GM23248 (cell line): Measurements from ENCODE around the gene FHOD3. TPM values are rescaled to one million over a fixed set of nuclear protein-coding genes. Genes with fewer than 3 reads are reported as not detected.
A peak's percentile ranks its signal among the peaks of the same experiment; 100 is the strongest.

Experiments
- DNase-seq: peaks from one replicate; pipeline ENCODE4 v3.0.0-alpha.2; 2015
- H2AFZ ChIP-seq: fragments of 200-600 bp; sonication (generic); 2 replicates; pipeline ENCODE4 v1.6.1; 2016; ENCODE audit warnings: antibody characterized with exemption
- H3F3A ChIP-seq: fragments of 200-600 bp; sonication (generic); 2 replicates; pipeline ENCODE4 v1.6.1; 2016; ENCODE audit warnings: mild to moderate bottlenecking, antibody characterized with exemption, mixed run types; ENCODE audit not compliant: insufficient read depth
- H3K27ac ChIP-seq: fragments of 200-600 bp; sonication (generic); 2 replicates; pipeline ENCODE4 v1.5.1; 2016; ENCODE audit warnings: mild to moderate bottlenecking
- H3K27me3 ChIP-seq: fragments of 200-600 bp; sonication (generic); replicated peaks from 2 replicates; pipeline ENCODE4 v1.6.1; 2016; ENCODE audit warnings: mild to moderate bottlenecking; ENCODE audit not compliant: insufficient read depth
- H3K36me3 ChIP-seq: fragments of 200-600 bp; sonication (generic); 2 replicates; pipeline ENCODE4 v1.6.1; 2016; ENCODE audit warnings: low read depth, mild to moderate bottlenecking
- H3K4me1 ChIP-seq: fragments of 200-600 bp; sonication (generic); 2 replicates; pipeline ENCODE4 v1.6.1; 2016; ENCODE audit warnings: mild to moderate bottlenecking; ENCODE audit not compliant: insufficient read depth
- H3K4me2 ChIP-seq: fragments of 200-600 bp; sonication (generic); one replicate; pipeline ENCODE4 v1.6.1; 2016; ENCODE audit warnings: mild to moderate bottlenecking; ENCODE audit not compliant: unreplicated experiment
- H3K4me3 ChIP-seq: fragments of 200-600 bp; sonication (generic); 2 replicates; pipeline ENCODE4 v1.5.1; 2016; ENCODE audit warnings: mild to moderate bottlenecking
- H3K79me2 ChIP-seq: fragments of 200-600 bp; sonication (generic); 2 replicates; pipeline ENCODE4 v1.6.1; 2016; ENCODE audit warnings: mild to moderate bottlenecking; ENCODE audit not compliant: insufficient read depth
- H3K9ac ChIP-seq: fragments of 200-600 bp; sonication (generic); 2 replicates; pipeline ENCODE4 v1.6.1; 2016; ENCODE audit warnings: mild to moderate bottlenecking
- H3K9me2 ChIP-seq: fragments of 200-600 bp; sonication (generic); 2 replicates; pipeline ENCODE4 v1.6.1; 2016; ENCODE audit warnings: mixed run types, mild to moderate bottlenecking, moderate library complexity; ENCODE audit not compliant: insufficient read depth
- H3K9me3 ChIP-seq: fragments of 200-600 bp; sonication (generic); one replicate; pipeline ENCODE4 v1.6.1; 2017; ENCODE audit warnings: low read depth
- H4K20me1 ChIP-seq: fragments of 200-600 bp; sonication (generic); 2 replicates; pipeline ENCODE4 v1.6.0; 2016; ENCODE audit not compliant: insufficient read depth
- EZH2 ChIP-seq: fragments of 200-600 bp; sonication (generic); IDR thresholded peaks from 2 replicates; pipeline ENCODE4 v1.6.1; 2018; ENCODE audit warnings: antibody characterized with exemption, mild to moderate bottlenecking; ENCODE audit not compliant: insufficient read depth, poor library complexity, severe bottlenecking
- EZH2phosphoT487 ChIP-seq: fragments of 200-600 bp; sonication (generic); IDR thresholded peaks from 2 replicates; pipeline ENCODE4 v1.6.1; 2018; ENCODE audit warnings: antibody characterized with exemption, moderate library complexity, mild to moderate bottlenecking, low read depth; ENCODE audit not compliant: insufficient read depth
- WGBS, 2 experiments: methylation state at CpG; one replicate each; pipeline ENCODE4 v1.1.6; 2015 to 2017; ENCODE audit warnings: low lambda C conversion rate in 2 of 2, low coverage in 1 of 2; ENCODE audit errors: missing lambda C conversion rate in 2 of 2; 5-methylcytosine and 5-hydroxymethylcytosine counted together
- in situ Hi-C: fragments of 300-500 bp; cut with MboI; formaldehyde crosslinking; loops from 2 replicates; pipeline ENCODE4 v1.15.0; 2020
- polyA plus RNA-seq: library from polyadenylated mRNA; unstranded; fragments of >200 nt; fragmentation: Nextera tagmentation; extraction: Ambion mirVana; gene quantifications from 2 replicates; pipeline ENCODE4 v1.2.1, GENCODE V29; 2016
- total RNA-seq: library from RNA; depleted of rRNA; stranded (reverse); fragments of >200 nt; shearing (Covaris generic); gene quantifications from 2 replicates; pipeline ENCODE4 v1.2.3, GENCODE V29; 2014

Gene FHOD3
- total and polyA plus RNA-seq, 2 experiments from 2014 or later, result 1.6 to 10.1 TPM

GRCh38 chr18:36303211-36303844 lies 5.8 kb downstream of the FHOD3 start:
- Histone ChIP-seq H3K79me2 (peaks cover 87% of the 10 kb centered on the region), H3K9ac (no peak overlapping the region), H3K4me3 (no peak overlapping the region), H3F3A (peaks cover 16% of the 10 kb centered on the region; the same call in 1 of the 2 replicates), H3K9me2 (no peaks in the 10 kb centered on the region), H2AFZ (no peak overlapping the region), H3K27me3 (no peaks in the 10 kb centered on the region), H3K4me2 (no peak overlapping the region), H3K36me3 (no peaks in the 10 kb centered on the region), H3K4me1 (peaks cover 21% of the 10 kb centered on the region), H3K27ac (no peak overlapping the region), H3K9me3 (no peaks in the 10 kb centered on the region), H4K20me1 (no peaks in the 10 kb centered on the region)
- DNase-seq, result no peak
- WGBS, 2 experiments, result 85 to 90% methylated on average over 6 of the region's 6 CpGs
- TF ChIP-seq EZH2phosphoT487, result no peak
- no peak for TF ChIP-seq EZH2
- in situ Hi-C loops, result loop anchor here (10.0 kb wide), 1 partner anchor 271 kb away; no protein-coding TSS in a partner anchor

GRCh38 chr18:36304723-36305122 lies 7.2 kb downstream of the FHOD3 start:
- no peaks in the 10 kb centered on the region for H3K27me3 ChIP-seq
- H3K79me2 ChIP-seq, result peaks cover 79% of the 10 kb centered on the region

GRCh38 chr18:36305375-36305774 lies 7.9 kb downstream of the FHOD3 start:
- Histone ChIP-seq H2AFZ (no peak overlapping the region), H3K4me2 (no peak overlapping the region), H3K79me2 (peaks cover 72% of the 10 kb centered on the region), H3K27ac (no peak overlapping the region), H3K9me3 (no peaks in the 10 kb centered on the region), H3K9ac (no peak overlapping the region), H3F3A (peaks cover 34% of the 10 kb centered on the region), H3K4me3 (no peak overlapping the region), H3K9me2 (no peaks in the 10 kb centered on the region), H3K36me3 (no peaks in the 10 kb centered on the region), H3K4me1 (peaks cover 38% of the 10 kb centered on the region), H3K27me3 (no peaks in the 10 kb centered on the region), H4K20me1 (no peaks in the 10 kb centered on the region)
- 84 to 92% methylated on average over 2 of the region's 2 CpGs for WGBS, 2 experiments
- TF ChIP-seq EZH2phosphoT487 (no peak), EZH2 (no peak)
- DNase-seq, result no peak
- in situ Hi-C loops, result loop anchor here (10.0 kb wide), 1 partner anchor 269 kb away; no protein-coding TSS in a partner anchor

More at GRCh38 chr18:36304723-36305122, 7.2 kb downstream of the FHOD3 start:
- H3K27ac ChIP-seq, result no peak overlapping the region
- no peak for TF ChIP-seq EZH2
- TF ChIP-seq EZH2phosphoT487, result no peak
- H3K9ac ChIP-seq, result no peak overlapping the region
- no peaks in the 10 kb centered on the region for H4K20me1 ChIP-seq
- H3K4me2 ChIP-seq, result no peak overlapping the region
- peaks cover 27% of the 10 kb centered on the region for H3F3A ChIP-seq
- no peak for DNase-seq
- H3K9me3 ChIP-seq, result no peaks in the 10 kb centered on the region
- no peak overlapping the region for H3K4me3 ChIP-seq
- in situ Hi-C loops, result loop anchor here (10.0 kb wide), 1 partner anchor 270 kb away; no protein-coding TSS in a partner anchor
- WGBS, 2 experiments, result 95 to 97% methylated on average over 3 of the region's 3 CpGs
- H3K36me3 ChIP-seq, result no peaks in the 10 kb centered on the region
- no peak overlapping the region for H2AFZ ChIP-seq
- peaks cover 31% of the 10 kb centered on the region for H3K4me1 ChIP-seq
- no peaks in the 10 kb centered on the region for H3K9me2 ChIP-seq

- Histone ChIP-seq H3K4me1 (peaks cover 40% of the 10 kb centered on the region), H3K27ac (no peak overlapping the region), H3K9me3 (no peaks in the 10 kb centered on the region), H4K20me1 (no peaks in the 10 kb centered on the region), H3K27me3 (no peaks in the 10 kb centered on the region), H3K9ac (no peak overlapping the region), H3F3A (peaks cover 34% of the 10 kb centered on the region), H2AFZ (no peak overlapping the region), H3K9me2 (no peaks in the 10 kb centered on the region), H3K4me3 (no peak overlapping the region), H3K79me2 (peaks cover 66% of the 10 kb centered on the region), H3K4me2 (peak overlapping the region; percentile 5), H3K36me3 (no peaks in the 10 kb centered on the region)
- in situ Hi-C loops, result loop anchor here (10.0 kb wide), 1 partner anchor 267 kb away; no protein-coding TSS in a partner anchor
- DNase-seq, result peak; percentile 62
- TF ChIP-seq EZH2 (no peak), EZH2phosphoT487 (no peak)
These were observed 10.0 kb downstream of the FHOD3 start for GRCh38 chr18:36307513-36307912.
